Measurements from ENCODE around the gene KRT9. TPM values are rescaled to one million over a fixed set of nuclear protein-coding genes. Genes with fewer than 3 reads are reported as not detected.

Gene KRT9
- total and polyA plus RNA-seq, 2 of the 13 experiments (the other 11 are each of a cell fraction or from before 2014, with no cell fraction given) = not detected

- TF ChIP-seq MEIS1 (CRISPR knock-in tag; IDR thresholded peaks at IDR 0.05; ENCODE audit: borderline replicate concordance) = 0 out of 2 replicates have a peak, but pooled peaks have one; percentile 29
- TF ChIP-seq NR3C1 (CRISPR knock-in tag; IDR thresholded peaks at IDR 0.05) = no peak; the same call in 1 of the 2 replicates
- TF ChIP-seq ZKSCAN1 (IDR thresholded peaks at IDR 0.05; ENCODE audit: low read length) = no peak
- TF ChIP-seq, protein P1, sequence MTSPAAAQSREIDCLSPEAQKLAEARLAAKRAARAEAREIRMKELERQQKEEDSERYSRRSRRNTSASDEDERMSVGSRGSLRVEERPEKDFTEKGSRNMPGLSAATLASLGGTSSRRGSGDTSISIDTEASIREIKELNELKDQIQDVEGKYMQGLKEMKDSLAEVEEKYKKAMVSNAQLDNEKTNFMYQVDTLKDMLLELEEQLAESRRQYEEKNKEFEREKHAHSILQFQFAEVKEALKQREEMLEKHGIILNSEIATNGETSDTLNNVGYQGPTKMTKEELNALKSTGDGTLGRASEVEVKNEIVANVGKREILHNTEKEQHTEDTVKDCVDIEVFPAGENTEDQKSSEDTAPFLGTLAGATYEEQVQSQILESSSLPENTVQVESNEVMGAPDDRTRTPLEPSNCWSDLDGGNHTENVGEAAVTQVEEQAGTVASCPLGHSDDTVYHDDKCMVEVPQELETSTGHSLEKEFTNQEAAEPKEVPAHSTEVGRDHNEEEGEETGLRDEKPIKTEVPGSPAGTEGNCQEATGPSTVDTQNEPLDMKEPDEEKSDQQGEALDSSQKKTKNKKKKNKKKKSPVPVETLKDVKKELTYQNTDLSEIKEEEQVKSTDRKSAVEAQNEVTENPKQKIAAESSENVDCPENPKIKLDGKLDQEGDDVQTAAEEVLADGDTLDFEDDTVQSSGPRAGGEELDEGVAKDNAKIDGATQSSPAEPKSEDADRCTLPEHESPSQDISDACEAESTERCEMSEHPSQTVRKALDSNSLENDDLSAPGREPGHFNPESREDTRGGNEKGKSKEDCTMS (CRISPR knock-in tag; conservative IDR thresholded peaks at IDR 0.05) = no peak
- no peak for TF ChIP-seq AHDC1 (CRISPR knock-in tag; IDR thresholded peaks at IDR 0.05; ENCODE audit: borderline replicate concordance)
- TF ChIP-seq ZSCAN21 (CRISPR knock-in tag; IDR thresholded peaks at IDR 0.05; ENCODE audit: borderline replicate concordance) = peak; percentile 46
- TF ChIP-seq ZMYM3 (CRISPR knock-in tag; IDR thresholded peaks at IDR 0.05) = no peak
- peak; percentile 5 for TF ChIP-seq ZEB1 (IDR thresholded peaks at IDR 0.05; ENCODE audit: insufficient replicate concordance, low read depth)
- no peak for TF ChIP-seq ZHX1 (CRISPR knock-in tag; IDR thresholded peaks at IDR 0.05; ENCODE audit: low read depth)
- no peak for TF ChIP-seq CHCHD3 (CRISPR knock-in tag; IDR thresholded peaks at IDR 0.05)
- 0 out of 2 replicates have a peak, but pooled peaks have one; percentile 85 for TF ChIP-seq ZIK1 (CRISPR knock-in tag; IDR thresholded peaks at IDR 0.05; ENCODE audit: borderline replicate concordance, low read depth)
- no peak for TF ChIP-seq STAG1 (CRISPR knock-in tag; IDR thresholded peaks at IDR 0.05)
- no peak for TF ChIP-seq ZNF441 (CRISPR knock-in tag; IDR thresholded peaks at IDR 0.05; ENCODE audit: borderline replicate concordance)
- no peak for TF ChIP-seq HDAC1 (CRISPR knock-in tag; IDR thresholded peaks at IDR 0.05)
- TF ChIP-seq KAT7 (CRISPR knock-in tag; IDR thresholded peaks at IDR 0.05; ENCODE audit: borderline replicate concordance) = no peak; the same call in 1 of the 2 replicates
- TF ChIP-seq TEAD3 (CRISPR knock-in tag; optimal IDR thresholded peaks at IDR 0.05; ENCODE audit: borderline replicate concordance) = no peak
- no peak for TF ChIP-seq ZNF354B (CRISPR knock-in tag; IDR thresholded peaks at IDR 0.05)
- no peak for TF ChIP-seq NFKB2 (CRISPR knock-in tag; IDR thresholded peaks at IDR 0.05; ENCODE audit: borderline replicate concordance)
These were observed 44.5 kb downstream of the KRT9 start (continued) for GRCh38 chr17:41527063-41528023.

Data from HepG2 (cell line).